B cell (primary cell): ENCODE measurements around the gene PTCD3.

Source experiments
- EZH2 ChIP-seq: IDR thresholded peaks from 2 replicates; pipeline ENCODE4 v1.6.1; 2012; ENCODE audit warnings: borderline replicate concordance, low read depth, mild to moderate bottlenecking, moderate library complexity, low read length; ENCODE audit not compliant: insufficient read depth, poor library complexity, severe bottlenecking
- TF ChIP-seq, protein P1 (sequence below): fragments of 200-600 bp; IDR thresholded peaks from one replicate; pipeline ENCODE4 v1.8.0; 2022; ENCODE audit warnings: antibody characterized with exemption, mild to moderate bottlenecking

- TF ChIP-seq, protein P1, sequence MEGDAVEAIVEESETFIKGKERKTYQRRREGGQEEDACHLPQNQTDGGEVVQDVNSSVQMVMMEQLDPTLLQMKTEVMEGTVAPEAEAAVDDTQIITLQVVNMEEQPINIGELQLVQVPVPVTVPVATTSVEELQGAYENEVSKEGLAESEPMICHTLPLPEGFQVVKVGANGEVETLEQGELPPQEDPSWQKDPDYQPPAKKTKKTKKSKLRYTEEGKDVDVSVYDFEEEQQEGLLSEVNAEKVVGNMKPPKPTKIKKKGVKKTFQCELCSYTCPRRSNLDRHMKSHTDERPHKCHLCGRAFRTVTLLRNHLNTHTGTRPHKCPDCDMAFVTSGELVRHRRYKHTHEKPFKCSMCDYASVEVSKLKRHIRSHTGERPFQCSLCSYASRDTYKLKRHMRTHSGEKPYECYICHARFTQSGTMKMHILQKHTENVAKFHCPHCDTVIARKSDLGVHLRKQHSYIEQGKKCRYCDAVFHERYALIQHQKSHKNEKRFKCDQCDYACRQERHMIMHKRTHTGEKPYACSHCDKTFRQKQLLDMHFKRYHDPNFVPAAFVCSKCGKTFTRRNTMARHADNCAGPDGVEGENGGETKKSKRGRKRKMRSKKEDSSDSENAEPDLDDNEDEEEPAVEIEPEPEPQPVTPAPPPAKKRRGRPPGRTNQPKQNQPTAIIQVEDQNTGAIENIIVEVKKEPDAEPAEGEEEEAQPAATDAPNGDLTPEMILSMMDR: no peak
- TF ChIP-seq EZH2: no peak
Observed at GRCh38 chr2:86158286-86158685, 52.3 kb downstream of the PTCD3 start.
